HG02970 (cell line): ENCODE data around the gene XPNPEP2.

Experiments used
- ATAC-seq: cut with Tn5 transposase; IDR thresholded peaks from one replicate; pipeline ENCODE4 v1.9.1; 2021; ENCODE audit warnings: mild to moderate bottlenecking, moderate library complexity, moderate number of reproducible peaks; ENCODE audit not compliant: unreplicated experiment, low FRiP score

The XPNPEP2 gene

DNA sequence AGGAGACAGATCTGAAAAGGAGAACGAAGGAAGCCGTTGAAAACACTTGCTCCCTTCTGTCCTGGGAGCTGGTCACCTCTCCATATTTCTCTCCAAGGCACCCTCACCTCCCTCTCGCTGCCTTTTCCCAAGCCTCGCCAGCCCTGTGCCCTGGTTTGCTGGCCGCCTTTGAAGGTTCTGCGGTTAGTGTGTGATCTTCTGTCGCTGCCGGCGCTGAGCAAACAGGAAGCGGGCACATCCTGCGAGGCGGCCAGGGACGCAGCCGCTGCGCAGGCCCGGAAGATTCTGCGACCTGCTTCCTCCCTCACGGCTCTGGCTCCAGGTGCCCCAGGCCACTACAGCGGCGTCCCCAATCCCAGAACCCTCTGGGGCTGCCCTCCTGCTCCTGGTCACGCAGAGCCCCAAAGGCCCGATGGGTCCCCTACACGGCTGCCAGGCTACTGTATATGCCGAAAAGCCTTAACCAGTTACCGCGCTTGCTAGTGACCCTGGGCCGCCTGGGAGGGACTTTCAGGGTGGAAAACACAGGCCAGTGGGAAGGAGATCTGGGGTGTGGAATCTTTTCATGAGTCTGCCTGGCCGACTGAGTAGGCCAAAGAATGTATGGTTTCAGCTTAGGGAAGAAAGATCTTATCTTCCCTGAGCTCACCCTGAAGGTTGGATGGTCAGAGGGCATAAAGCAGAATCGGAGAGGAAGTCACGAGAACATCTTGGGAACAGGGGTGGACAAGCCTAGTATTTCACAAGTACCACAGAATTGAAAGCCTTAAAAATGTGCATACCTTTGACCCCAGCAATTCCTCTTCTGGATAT, 38.6 kb downstream of the XPNPEP2 start:
- no peak for ATAC-seq

DNA sequence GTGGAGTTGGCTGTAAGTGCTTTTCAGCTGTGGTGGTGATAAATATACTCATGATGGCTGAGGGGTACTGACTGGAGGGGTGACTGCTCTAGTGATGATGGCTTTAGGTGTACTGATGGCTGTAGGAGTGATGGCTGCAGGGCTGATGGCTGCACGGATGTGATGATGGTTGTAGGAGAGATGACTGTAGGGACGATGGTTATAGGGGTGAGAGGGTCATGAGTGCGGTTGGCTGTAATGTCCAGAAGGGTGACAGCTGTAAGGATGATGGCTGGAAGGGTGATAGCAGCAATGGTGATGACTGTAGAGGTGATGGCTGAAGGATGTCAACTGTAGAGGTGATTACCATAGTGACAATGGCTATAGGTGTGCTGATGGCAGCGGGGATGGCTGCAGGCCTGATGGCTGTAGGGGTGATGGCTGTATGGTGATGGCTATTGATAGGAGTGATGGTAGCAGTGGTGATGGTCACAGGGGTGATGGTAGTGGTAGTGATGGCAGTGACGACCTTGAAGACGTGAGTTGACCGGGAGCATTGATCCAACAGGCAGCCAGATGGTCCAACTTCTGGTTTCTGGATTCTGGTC, 40.4 kb downstream of the XPNPEP2 start:
- no peak for ATAC-seq

DNA sequence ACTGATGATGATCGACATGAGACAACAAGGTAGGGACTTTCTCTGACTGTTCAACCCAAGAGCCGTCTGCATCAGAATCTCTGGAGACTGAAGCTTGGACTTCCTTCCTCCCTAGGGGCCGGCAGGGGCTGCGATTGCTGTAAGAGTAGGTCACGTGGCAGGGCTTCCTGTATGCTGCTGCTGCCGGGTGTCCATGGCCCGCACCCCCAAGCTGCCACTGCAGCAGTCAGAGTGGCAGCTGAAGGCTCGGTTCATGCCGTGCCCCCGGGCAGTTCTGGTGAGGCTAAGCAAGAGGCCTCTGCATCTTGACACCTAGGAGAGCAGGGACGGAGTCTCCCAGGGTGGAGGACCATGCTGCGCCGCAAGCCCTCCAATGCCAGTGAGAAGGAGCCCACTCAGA, 41.0 kb downstream of the XPNPEP2 start, which contains the start of gene SASH3:
Gene SASH3 (plus strand): TSS at position 203 of the 400 bp plus-strand sequence. CDS start 149 bp downstream, at position 352.
- ATAC-seq: no peak

DNA sequence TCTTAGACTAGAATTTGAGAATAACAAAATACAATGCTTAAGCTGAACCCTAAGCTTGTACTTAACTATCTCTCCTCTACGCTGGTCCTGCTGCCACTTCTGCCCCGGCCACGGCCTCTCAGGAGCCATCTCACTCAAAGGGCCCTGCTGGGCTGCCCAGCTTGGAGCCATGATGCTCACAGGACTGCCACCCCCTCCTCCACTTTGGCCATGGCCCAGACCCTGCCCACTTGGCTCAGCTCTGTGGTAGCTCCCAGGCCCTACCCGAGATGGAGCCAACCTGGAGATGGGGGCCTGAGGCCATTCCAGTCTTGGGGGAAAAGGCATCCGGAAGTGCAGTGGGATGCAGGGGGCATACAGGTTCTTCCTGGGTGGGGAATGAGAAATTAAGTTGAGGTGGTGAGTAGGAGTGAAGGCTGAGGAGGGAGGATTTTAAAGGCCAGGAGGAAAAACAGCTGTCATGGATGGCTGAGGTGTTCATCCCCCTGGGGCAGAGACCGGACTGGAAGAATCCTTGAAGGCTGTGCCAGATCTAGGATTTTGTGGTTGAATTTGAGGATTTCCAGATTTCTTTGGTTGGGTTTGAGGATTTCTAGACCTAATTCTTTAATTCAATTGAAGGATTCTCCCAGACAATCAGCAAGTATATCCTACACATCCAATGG, 41.8 kb downstream of the XPNPEP2 start:
- no peak for ATAC-seq

DNA sequence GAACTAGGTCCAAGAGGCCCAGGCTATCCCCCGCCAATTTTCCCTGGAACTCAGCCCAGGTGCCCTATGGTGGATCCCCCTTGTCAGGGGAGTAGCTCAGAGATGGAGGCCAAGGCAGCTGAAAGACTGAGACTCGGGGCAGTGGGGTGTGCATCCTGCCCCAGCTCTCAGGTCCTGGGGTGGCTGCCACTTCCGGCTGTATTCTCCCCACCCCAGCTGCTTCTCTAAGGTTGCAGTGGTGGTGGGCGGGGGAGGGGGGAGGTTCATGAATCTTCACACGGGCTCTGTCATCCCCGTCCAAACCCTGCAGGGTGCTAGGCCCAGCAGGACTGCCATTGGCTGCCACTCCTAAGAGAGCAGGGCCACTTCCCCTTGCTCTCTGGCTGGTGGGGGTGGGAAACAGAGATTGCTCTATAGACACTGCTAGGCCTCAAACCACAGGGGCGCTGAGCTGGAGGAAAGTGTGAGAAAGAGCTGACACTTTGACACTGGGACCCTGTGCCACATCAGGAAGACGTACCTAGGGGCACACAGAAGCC, 42.4 kb downstream of the XPNPEP2 start:
- ATAC-seq: peak; percentile 61

DNA sequence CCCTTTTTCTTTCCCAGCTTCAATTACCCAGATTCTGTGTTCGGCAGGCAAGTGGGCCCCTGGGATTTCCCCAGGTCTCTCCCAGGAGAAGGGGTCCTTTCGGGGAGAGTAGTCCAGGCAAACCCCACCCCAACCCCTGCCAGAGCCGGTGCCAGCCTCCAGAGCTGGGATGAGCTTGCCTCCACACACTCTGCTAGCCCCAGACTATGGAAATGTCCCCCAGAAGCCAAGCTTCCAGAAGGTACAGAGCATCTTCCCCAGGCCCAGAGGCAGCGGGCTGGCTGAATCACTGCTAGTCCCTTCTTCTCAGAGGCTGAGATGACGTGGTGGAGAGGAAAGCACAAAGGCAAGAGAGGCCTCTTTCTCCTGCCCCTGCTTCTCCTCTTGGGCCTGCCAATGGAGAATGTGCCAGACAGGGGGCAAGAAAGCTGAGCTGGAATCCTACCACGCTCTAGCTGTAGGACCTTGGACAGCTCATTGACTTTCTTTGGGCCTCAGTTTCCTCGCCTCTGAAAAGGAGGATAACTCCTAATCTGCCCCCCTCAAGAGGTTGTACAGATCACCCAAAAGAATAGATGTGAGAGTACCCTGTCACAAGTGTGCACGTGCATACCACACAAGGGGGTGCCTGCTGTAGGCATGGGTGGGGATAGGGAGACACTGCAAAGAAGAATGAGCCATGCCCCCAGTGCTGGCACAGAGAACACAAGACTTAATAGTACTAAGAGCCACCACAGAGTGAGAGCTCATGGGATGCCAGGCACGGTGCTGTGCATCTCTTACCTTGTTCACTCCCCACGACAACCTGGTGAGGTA, 43.1 kb downstream of the XPNPEP2 start:
- no peak for ATAC-seq

DNA sequence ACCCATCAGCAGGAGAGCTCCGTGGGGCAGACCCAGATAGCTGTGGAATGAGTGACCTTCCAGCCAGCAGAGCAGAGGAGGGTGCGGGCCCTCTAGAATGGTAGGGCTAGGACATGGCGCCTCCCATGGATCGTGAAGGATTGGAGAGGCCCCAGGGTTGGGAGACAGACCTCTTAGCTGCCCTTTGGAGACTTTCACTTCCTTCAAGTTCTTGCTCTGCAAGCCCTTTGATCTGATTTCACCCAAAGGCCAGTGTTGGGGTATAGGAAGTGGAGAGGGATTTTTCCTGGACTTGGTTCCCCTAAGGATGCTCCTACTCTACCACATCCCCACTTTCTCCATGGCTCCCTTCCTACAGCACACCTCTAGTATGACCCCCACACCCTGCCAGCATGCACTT, 43.9 kb downstream of the XPNPEP2 start:
- no peak for ATAC-seq

DNA sequence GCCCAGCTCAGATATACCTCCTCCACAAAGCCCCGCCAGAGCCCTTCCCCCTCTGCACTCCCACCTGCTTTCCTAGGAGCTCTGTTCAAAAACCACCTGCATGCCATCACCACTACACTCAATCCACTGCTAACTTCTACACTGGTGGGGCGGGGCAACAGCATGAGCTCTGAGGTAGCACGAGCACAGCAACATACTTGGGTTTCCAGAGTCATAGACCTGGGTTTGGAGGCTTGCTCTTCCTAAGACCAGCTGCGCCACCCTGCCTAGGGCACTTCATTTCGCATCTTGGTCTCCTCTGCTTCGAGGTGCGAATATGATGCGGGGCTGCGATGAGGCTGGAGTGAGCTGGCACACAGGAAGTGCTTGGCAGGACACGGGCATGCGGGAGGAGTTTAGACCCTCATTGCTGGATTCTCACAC, 44.5 kb downstream of the XPNPEP2 start:
- no peak for ATAC-seq

DNA sequence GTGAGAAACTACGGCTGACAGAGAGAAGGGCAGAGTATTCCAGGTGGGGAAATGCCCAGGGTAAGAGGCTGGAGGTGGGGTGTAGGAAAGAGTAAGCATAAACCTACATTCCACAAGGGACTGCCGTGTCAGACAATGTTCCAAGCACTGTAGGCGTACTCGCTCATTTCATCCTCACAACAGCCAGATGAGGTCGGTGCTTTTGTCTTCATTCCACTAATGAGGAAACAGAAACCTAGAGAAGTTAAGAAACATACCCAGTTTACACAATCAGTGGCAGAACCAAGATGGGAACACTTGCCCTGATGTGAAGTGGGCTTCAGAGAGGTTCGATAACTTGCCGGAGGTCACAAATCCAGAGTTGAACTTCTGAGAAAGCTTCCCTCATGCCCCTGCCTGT, 45.6 kb downstream of the XPNPEP2 start:
- no peak for ATAC-seq

DNA sequence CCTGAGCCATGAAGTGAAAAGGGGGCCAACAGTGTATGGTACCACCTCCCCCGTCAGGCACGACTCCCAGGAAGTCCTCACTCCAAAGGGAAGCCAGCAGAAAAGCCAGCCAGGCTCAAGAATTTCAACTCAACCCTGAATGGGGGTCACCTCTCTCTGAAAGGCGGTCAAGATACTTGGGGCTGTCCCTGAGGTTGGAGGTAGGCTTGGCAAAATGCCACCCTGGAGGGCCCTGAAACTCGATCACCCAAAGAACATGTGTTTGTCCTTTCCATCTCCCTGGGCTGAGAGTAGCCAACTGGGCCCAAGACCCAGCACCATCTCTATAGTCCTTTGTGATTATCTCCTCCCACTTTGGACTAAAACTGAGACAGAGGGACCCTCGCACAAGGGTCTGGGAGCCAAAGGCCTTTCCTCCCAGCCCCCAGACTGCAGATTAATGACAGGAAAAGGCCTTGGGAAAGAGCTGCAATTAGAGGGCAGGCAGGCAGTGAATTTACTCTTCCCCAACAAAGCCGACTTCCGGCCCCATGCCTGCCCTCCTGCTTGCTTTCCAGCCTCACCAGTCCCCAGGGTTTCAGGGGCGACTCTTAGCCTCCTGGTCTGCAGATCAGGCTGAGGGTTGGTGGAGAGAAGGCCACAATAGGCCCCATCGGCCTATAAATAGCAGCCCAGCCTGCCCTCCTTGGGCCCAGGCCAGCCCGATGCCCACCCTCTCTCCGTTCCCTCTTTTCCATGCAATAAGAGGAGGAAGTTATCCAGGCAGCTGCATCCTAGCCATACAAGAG, 46.6 kb downstream of the XPNPEP2 start:
- ATAC-seq: no peak

DNA sequence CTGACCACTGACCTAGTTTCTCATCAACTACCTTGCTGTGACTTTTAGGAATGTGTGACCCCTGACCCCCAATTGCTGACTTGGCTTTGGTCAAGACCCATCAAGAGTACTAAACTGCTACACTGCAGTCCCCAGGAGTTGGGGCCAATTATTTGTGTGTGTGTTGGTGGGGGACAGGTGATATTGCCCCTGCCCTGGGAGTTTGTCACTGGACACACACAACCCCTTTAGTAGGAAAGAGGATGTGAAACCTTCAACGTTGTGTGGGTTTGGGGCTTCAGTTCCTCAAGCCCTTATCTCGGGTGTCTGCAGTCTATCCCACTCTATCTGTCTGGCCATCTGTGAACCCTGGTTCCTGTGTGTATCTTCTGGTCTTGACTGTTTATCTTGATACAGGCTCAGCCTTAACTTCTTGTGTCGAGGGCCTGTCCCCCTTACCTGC, 47.5 kb downstream of the XPNPEP2 start:
- peak; percentile 57 for ATAC-seq

DNA sequence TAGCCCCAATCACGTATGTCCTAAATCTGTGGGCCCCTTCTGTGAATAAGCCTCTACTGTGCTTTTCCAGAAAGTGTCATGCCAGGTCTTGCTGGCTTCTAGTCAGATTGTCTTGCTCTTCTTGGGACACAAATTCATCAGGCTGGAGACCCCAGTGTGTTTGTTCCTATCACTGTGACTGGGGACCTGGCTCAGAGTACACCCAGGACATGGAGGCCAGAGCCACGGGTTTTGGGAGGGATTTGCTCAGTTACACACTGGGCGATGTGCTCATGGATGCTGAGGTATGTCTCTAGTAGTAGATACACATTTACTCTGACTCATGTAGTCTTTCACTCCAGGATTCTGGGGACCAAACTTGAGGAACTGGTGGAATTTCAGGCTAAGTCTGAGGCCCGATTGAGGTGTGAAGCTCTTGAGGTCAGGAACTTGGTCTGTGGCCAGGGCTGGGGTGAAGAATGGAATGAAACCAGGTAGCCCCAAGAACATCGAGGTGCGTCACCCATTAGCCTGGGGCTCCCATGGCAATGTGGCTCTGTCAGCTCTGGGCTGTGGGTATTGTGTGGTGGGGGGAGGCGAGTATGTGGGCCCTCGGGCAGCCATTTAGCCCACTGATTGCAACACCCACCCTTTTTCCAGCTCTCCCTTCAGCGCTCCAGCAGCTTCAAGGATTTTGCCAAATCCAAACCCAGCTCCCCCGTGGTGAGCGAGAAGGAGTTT, 48.7 kb downstream of the XPNPEP2 start:
- ATAC-seq: no peak

DNA sequence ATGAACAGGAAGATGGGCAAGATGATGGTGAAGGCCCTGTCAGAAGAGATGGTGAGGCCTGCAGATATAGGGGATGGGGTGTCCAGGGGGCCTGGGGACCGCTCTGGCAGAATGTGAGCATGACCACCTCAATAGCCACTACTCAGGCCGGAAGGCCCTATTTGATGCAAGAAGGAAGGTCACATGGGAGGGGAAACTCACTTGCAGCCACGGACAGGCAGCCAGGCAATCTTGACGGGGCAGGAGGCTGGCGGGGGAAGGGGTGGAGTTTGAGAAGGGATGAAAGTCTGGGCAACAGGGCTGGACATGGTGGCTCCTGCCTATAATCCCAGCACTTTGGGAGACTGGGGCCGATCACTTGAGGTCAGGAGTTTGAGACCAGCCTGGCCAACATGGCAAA, 49.7 kb downstream of the XPNPEP2 start:
- no peak for ATAC-seq

DNA sequence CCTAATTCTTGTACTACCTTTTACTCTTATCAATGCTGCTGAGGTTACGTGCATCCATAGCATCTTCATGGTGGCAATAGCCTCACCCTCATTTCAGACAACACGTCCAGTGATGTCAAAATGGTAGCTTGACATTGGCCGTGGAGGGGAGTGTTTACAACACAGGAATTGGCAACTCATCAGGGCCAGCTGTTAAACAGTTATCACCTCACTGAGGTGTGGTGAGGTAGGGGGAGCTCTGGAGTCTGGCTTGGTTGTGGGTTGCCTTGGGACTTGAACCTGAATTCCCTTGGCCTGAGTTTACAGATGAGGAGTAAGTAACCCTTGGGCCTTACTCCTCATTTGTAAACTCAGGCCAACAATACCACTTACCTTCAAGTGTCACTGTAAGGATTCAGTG, 51.4 kb downstream of the XPNPEP2 start:
- no peak for ATAC-seq

DNA sequence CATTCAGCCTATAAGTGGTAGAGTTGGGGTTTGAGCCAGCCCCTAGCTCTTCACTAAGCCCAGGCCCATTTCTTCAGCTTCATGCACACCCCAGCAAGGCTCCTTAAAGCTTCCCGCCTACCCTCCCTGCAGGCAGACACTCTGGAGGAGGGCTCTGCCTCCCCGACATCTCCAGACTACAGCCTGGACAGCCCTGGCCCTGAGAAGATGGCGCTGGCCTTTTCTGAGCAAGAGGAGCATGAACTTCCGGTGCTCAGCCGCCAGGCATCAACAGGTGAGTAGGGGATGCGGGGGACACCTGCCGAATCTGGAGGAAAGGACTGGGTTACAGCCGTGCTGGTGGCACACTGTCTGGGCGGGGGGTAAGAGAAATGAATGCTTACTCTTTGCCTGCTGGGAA, 52.0 kb downstream of the XPNPEP2 start:
- ATAC-seq: no peak

DNA sequence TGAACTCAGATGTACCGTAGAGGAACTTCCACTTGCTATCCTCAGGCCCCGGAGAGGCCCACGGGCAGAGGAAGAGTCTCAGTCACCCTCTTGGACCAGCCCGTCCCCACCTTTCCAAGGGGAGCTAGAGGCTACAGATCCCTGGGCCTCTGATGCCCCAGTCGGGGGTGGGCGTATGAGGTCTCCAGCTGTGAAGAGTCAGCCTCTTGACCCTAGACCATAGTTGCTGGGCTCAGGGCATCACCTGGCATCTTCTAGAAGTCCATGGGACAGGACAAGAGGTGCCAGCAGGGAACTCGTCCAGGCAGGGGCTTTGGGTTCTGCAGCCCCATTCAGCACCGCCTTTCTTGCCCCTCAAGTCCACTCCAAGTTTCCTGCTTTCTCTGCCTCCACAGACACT, 52.6 kb downstream of the XPNPEP2 start:
- ATAC-seq: no peak

DNA sequence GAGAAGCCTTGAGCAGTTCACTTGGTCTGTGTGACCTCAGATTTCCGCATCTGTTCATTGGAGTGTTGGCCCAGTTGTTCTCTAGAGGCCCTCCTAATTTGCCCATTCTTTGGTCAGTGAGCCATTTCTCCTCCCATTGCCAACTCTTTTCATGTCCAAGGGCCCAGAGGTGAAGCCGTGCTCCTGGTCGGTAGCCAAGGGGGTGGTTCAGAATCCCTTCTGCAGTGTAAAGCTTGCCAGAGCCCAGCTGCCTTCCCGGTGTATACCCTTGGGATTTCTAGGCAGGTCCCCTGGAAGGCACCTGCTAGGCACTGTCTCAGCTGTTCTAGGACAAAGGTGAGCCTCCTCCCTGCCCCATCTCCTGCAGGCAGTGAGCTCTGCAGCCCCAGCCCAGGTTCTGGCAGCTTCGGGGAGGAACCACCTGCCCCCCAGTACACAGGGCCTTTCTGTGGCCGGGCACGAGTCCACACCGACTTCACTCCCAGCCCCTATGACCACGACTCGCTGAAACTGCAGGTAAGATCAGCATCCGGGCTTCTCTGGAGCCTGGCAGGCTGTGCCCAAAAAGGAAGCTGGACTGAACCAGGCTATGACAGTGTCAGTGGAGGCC, 53.3 kb downstream of the XPNPEP2 start:
- no peak for ATAC-seq

DNA sequence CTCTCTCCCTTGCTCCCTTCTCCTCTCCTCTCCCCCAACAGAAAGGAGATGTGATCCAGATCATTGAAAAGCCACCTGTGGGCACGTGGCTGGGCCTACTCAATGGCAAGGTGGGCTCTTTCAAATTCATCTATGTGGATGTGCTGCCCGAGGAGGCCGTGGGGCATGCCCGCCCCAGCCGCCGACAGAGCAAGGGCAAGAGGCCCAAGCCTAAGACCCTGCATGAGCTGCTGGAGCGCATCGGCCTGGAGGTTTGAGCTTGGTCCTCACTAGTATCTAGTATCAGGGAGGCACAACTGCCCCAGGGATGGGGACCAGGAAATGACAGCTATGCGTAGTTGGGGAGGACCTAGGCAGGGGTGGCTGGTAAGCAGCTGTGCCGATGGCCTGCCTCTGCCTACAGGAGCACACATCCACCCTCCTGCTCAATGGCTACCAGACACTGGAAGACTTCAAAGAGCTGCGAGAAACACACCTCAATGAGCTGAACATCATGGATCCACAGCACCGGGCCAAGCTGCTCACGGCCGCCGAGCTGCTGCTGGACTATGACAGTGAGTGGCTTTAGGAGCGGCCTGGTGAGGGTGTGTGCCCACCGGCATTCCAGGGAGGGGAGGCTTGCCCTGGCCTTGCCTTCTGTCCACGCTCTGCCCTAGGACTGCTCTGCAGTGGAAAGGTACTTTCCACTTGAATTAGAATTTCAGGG, 54.0 kb downstream of the XPNPEP2 start:
- no peak for ATAC-seq
